Adrenal gland (tissue), 5 donors: ENCODE data around the gene MTFR1L.

Experiments used
- POLR2A ChIP-seq, 2 donors: fragments of 450-650 bp; IDR thresholded peaks; one replicate each; pipeline ENCODE4 v1.6.1; 2017; ENCODE audit warnings: antibody characterized with exemption in 2 of 2, mild to moderate bottlenecking in 2 of 2, moderate library complexity in 1 of 2
- TF ChIP-seq, protein P1 (sequence below), 6 experiments: fragments of 450-650 bp in 4 of 6; fragments of 200-600 bp in 2 of 6; sonication (generic) in 1 of 6; IDR thresholded peaks; 1 replicate in 5 of 6; 2 replicates in 1 of 6; pipeline versions ENCODE4 v1.5.1 to v1.8.0; 2016 to 2021; ENCODE audit warnings: antibody characterized with exemption in 6 of 6, mild to moderate bottlenecking in 2 of 6, moderate library complexity in 1 of 6
- donor health status: DM: no; HTN: no; CAD: no.

DNA sequence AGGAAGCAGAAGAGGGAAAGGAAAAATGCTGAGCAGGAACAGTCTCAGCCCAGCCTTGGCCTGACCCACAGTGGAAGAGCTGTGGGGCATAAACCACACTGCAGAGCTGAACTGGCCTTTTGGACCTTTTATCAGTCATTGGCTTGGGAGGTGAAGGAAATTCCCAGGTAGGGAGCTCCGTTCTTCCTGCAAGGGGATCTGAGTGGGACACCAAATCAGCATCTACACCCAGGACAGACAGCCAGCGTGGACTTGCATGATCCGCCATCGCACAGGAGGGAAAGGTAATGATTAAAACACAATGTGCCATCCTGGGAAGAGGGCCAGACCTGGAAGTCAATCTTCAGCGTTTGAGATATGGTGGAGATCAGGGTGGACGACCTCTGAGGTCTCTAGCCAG, 1.2 kb upstream of the MTFR1L start:
- TF ChIP-seq, protein P1, sequence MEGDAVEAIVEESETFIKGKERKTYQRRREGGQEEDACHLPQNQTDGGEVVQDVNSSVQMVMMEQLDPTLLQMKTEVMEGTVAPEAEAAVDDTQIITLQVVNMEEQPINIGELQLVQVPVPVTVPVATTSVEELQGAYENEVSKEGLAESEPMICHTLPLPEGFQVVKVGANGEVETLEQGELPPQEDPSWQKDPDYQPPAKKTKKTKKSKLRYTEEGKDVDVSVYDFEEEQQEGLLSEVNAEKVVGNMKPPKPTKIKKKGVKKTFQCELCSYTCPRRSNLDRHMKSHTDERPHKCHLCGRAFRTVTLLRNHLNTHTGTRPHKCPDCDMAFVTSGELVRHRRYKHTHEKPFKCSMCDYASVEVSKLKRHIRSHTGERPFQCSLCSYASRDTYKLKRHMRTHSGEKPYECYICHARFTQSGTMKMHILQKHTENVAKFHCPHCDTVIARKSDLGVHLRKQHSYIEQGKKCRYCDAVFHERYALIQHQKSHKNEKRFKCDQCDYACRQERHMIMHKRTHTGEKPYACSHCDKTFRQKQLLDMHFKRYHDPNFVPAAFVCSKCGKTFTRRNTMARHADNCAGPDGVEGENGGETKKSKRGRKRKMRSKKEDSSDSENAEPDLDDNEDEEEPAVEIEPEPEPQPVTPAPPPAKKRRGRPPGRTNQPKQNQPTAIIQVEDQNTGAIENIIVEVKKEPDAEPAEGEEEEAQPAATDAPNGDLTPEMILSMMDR (IDR thresholded peaks at IDR 0.05): no peak
- no peak for TF ChIP-seq POLR2A (IDR thresholded peaks at IDR 0.05)
